Adipocyte (in vitro differentiated cells): ENCODE results near the gene MANSC4.

Source experiments
- DNase-seq: peaks from one replicate; pipeline ENCODE4 v3.0.0-alpha.2; 2015; ENCODE audit warnings: low read depth
- H3K27me3 ChIP-seq: replicated peaks from 2 replicates; pipeline ENCODE4 v1.7.0; 2013; ENCODE audit warnings: mild to moderate bottlenecking, low read length, moderate library complexity; ENCODE audit not compliant: control insufficient read depth, insufficient read depth
- H3K36me3 ChIP-seq: 2 replicates; pipeline ENCODE4 v1.7.0; 2013; ENCODE audit warnings: low read length, mild to moderate bottlenecking, moderate library complexity; ENCODE audit not compliant: control insufficient read depth, insufficient read depth, severe bottlenecking
- H3K4me1 ChIP-seq: 2 replicates; pipeline ENCODE4 v1.7.0; 2013; ENCODE audit warnings: mild to moderate bottlenecking, low read length, moderate library complexity; ENCODE audit not compliant: control insufficient read depth, insufficient read depth
- H3K4me3 ChIP-seq: 2 replicates; pipeline ENCODE4 v1.7.0; 2013; ENCODE audit warnings: mild to moderate bottlenecking, low read length, moderate library complexity
- H3K9ac ChIP-seq: 2 replicates; pipeline ENCODE4 v1.7.0; 2013; ENCODE audit warnings: mild to moderate bottlenecking, low read length, moderate library complexity
- H3K9me3 ChIP-seq: 2 replicates; pipeline ENCODE4 v1.7.0; 2013; ENCODE audit warnings: mild to moderate bottlenecking, low read length, moderate library complexity; ENCODE audit not compliant: control insufficient read depth

Gene MANSC4

GRCh38 chr12:27779416-27779919 is 568 bp downstream of the MANSC4 start:
- Histone ChIP-seq H3K36me3 (peaks cover 5% of the 10 kb centered on the region), H3K9me3 (no peaks in the 10 kb centered on the region), H3K27me3 (no peaks in the 10 kb centered on the region), H3K9ac (peak overlapping the region; percentile 89), H3K4me3 (peak overlapping the region; percentile 85), H3K4me1 (peaks cover 25% of the 10 kb centered on the region)
- no peak for DNase-seq

DNA sequence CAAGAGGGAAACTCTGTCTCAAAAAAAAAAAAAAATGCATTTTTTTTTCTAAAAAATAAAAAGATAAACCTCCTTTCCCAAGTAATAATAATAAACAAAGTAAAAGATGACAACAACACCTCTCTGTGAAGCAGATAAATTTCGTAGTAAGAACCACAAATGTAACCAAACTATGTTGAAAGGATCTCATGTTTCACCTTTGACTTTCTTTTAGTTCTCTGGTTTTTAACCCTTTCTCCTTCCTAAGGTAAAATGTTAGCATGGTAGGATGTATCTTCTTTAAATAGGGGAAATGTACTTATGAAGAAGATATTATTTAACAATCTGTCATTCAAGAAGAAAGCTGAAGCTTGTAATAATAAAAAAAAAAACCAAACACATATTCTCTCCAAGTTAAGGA is 1.8 kb downstream of the MANSC4 start:
- Histone ChIP-seq H3K27me3 (no peaks in the 10 kb centered on the region), H3K9me3 (no peaks in the 10 kb centered on the region), H3K4me1 (peaks cover 25% of the 10 kb centered on the region), H3K9ac (no peak overlapping the region), H3K4me3 (no peak overlapping the region), H3K36me3 (peaks cover 5% of the 10 kb centered on the region)
- no peak for DNase-seq

- peaks cover under 1% of the 10 kb centered on the region for H3K36me3 ChIP-seq
- H3K9me3 ChIP-seq = no peaks in the 10 kb centered on the region
- no peak overlapping the region for H3K4me3 ChIP-seq
- peaks cover 22% of the 10 kb centered on the region for H3K4me1 ChIP-seq
- DNase-seq = no peak
- H3K27me3 ChIP-seq = no peaks in the 10 kb centered on the region
- H3K9ac ChIP-seq = no peak overlapping the region
These were observed 2.9 kb downstream of the MANSC4 start for GRCh38 chr12:27777141-27777540.

DNA sequence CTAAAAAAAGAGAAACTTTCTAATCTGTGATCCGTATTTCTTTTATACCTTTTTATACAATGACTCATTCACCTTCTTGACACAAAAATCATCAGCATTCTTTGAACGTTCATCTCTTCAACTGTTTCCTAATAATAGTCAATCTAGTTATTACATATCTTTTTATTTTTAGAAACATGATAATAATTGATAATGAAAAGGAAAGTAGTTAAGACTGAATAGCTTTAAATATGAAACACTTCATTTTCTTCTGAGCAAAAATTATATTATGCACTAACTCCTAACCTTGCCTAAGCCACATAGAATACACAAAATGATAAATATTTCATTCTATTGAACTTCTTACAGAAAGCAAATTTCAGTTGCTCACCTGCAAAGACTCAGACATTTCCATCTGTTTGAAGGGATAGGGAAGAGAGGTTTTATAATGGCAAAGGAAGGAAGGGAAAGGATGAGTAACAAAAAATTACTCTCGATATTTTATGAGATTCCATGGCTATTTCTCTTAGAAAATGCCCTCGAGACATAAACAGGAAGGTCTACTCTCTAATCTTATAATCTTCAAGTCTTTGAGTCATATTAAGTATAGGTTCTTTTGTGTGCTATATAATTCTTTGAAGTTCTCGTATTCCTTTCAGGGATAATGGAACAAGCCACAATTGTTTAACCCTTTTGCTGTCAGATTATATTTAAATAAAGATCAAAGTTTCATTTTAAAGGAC is 7.5 kb downstream of the MANSC4 start:
- H3K9me3 ChIP-seq = no peaks in the 10 kb centered on the region
- peak; percentile 26 for DNase-seq
- H3K27me3 ChIP-seq = no peaks in the 10 kb centered on the region
- H3K36me3 ChIP-seq = no peaks in the 10 kb centered on the region
- H3K9ac ChIP-seq = no peak overlapping the region
- no peak overlapping the region for H3K4me3 ChIP-seq
- no peaks in the 10 kb centered on the region for H3K4me1 ChIP-seq

- Histone ChIP-seq H3K36me3 (no peaks in the 10 kb centered on the region), H3K9ac (no peak overlapping the region), H3K27me3 (no peaks in the 10 kb centered on the region), H3K9me3 (no peaks in the 10 kb centered on the region), H3K4me1 (no peaks in the 10 kb centered on the region), H3K4me3 (no peak overlapping the region)
- no peak for DNase-seq
These were observed 8.3 kb downstream of the MANSC4 start for GRCh38 chr12:27771481-27772327.

- H3K9ac ChIP-seq = no peak overlapping the region
- no peaks in the 10 kb centered on the region for H3K27me3 ChIP-seq
- no peaks in the 10 kb centered on the region for H3K4me1 ChIP-seq
- H3K4me3 ChIP-seq = no peak overlapping the region
- no peaks in the 10 kb centered on the region for H3K36me3 ChIP-seq
- peak; percentile 27 for DNase-seq
- no peaks in the 10 kb centered on the region for H3K9me3 ChIP-seq
These were observed 10.8 kb downstream of the MANSC4 start for GRCh38 chr12:27769142-27769673.

DNA sequence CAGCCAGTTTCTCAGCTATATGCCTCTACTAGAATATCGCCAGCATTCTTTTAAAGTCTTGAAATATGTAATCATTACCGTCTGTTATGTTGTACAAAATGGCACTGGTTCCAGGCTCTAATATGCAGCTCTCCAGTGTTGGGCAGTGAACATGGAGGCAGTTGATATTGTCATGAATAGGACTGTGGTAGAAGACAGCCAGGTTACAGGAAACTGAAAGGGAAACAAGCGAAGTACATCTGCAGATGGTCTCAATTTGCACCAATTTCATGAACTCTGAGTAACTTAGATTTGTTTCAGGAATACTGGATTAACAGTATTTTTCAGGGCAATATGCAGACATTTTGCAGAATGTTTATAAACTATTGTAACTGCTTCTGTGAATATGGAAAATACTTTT is 13.4 kb downstream of the MANSC4 start:
- H3K4me3 ChIP-seq = no peak overlapping the region
- H3K36me3 ChIP-seq = no peaks in the 10 kb centered on the region
- no peaks in the 10 kb centered on the region for H3K4me1 ChIP-seq
- no peaks in the 10 kb centered on the region for H3K9me3 ChIP-seq
- no peak overlapping the region for H3K9ac ChIP-seq
- no peak for DNase-seq
- H3K27me3 ChIP-seq = no peaks in the 10 kb centered on the region

DNA sequence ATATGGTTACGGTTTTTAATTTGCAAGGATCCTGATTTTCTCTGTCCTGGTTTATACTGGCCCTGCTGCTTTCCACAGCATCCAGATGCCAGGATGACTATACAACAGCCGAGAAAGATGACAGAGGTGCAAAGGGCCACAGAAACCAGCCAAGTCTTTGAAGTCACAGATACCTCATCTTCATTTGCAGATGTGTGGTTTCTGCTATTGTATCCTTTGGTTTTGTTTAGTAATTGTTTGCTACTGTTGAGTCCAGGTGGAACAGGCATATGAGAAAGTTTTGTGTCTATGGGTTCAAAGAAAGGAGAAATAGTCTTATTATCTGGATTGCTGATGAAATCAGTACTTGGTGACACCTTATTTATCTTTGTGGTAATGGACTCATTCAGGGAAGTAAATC is 17.3 kb downstream of the MANSC4 start:
- Histone ChIP-seq H3K4me3 (no peak overlapping the region), H3K9ac (no peak overlapping the region), H3K36me3 (no peaks in the 10 kb centered on the region), H3K27me3 (no peaks in the 10 kb centered on the region), H3K4me1 (peaks cover 8% of the 10 kb centered on the region), H3K9me3 (no peaks in the 10 kb centered on the region)
- no peak for DNase-seq

GRCh38 chr12:27756670-27757195 is 23.3 kb downstream of the MANSC4 start:
- no peaks in the 10 kb centered on the region for H3K27me3 ChIP-seq
- DNase-seq = no peak
- H3K4me3 ChIP-seq = no peak overlapping the region
- no peak overlapping the region for H3K9ac ChIP-seq
- H3K9me3 ChIP-seq = no peaks in the 10 kb centered on the region
- H3K36me3 ChIP-seq = peaks cover 25% of the 10 kb centered on the region
- peaks cover 8% of the 10 kb centered on the region for H3K4me1 ChIP-seq

DNA sequence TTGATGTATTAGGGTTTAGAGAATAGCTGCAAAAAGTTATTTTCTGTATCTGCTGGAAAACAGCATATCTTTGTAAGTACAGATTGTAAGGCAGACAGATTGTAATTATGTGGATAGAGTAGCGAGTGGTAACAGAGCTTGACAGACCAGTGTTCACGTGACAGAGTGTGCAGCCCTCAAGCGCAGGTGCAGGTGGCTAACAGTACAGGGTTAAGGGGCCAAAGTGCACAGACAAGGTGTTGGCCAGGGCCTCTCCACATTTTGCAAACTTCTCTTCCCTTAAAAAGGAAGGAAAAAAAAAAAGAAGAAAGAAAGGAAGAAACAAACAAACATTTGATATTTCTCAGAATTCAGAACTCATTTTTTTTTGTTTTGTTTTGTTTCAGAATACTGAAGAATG is 25.2 kb downstream of the MANSC4 start:
- Histone ChIP-seq H3K9ac (no peak overlapping the region), H3K9me3 (no peaks in the 10 kb centered on the region), H3K36me3 (peaks cover 32% of the 10 kb centered on the region), H3K4me3 (no peak overlapping the region), H3K27me3 (no peaks in the 10 kb centered on the region), H3K4me1 (peaks cover 8% of the 10 kb centered on the region)
- DNase-seq = no peak

GRCh38 chr12:27751386-27752047 is 28.5 kb downstream of the MANSC4 start:
- no peak for DNase-seq
- H3K27me3 ChIP-seq = no peaks in the 10 kb centered on the region
- peaks cover 22% of the 10 kb centered on the region for H3K4me1 ChIP-seq
- H3K9me3 ChIP-seq = no peaks in the 10 kb centered on the region
- H3K4me3 ChIP-seq = no peak overlapping the region
- no peak overlapping the region for H3K9ac ChIP-seq
- H3K36me3 ChIP-seq = peaks cover 31% of the 10 kb centered on the region
